ENCODE results near the gene NFATC1.

The NFATC1 gene

GRCh38 chr18:79388043-79388442 is 7.7 kb upstream of the NFATC1 start:
- no peak for DNase-seq (ENCODE audit: low read depth in 2 of 3, low spot score in 1 of 3)

GRCh38 chr18:79389689-79390088 is 6.0 kb upstream of the NFATC1 start:
- no peak for DNase-seq (ENCODE audit: low read depth in 2 of 3, low spot score in 1 of 3)

GRCh38 chr18:79392226-79392625 is 3.5 kb upstream of the NFATC1 start:
- no peak for DNase-seq (ENCODE audit: low read depth in 2 of 3, low spot score in 1 of 3)

- DNase-seq (ENCODE audit: low read depth in 2 of 3, low spot score in 1 of 3): no peak
Observed at GRCh38 chr18:79393181-79393634, 2.5 kb upstream of the NFATC1 start.

- DNase-seq (ENCODE audit: low read depth in 2 of 3, low spot score in 1 of 3): no peak
Observed at GRCh38 chr18:79393635-79394533, 1.8 kb upstream of the NFATC1 start.

GRCh38 chr18:79394534-79395307 is 1.0 kb upstream of the NFATC1 start:
- peak; percentile 68 to 78 (median 74) for DNase-seq (ENCODE audit: low read depth in 2 of 3, low spot score in 1 of 3)

GRCh38 chr18:79395308-79395640 is 456 bp upstream of the NFATC1 start:
- no peak for DNase-seq (ENCODE audit: low read depth in 2 of 3, low spot score in 1 of 3)

- no peak for DNase-seq (ENCODE audit: low read depth in 2 of 3, low spot score in 1 of 3)
Observed at GRCh38 chr18:79396431-79397246, 909 bp downstream of the NFATC1 start.

- no peak for DNase-seq (ENCODE audit: low read depth in 2 of 3, low spot score in 1 of 3)
Observed at GRCh38 chr18:79397247-79397829, 1.6 kb downstream of the NFATC1 start.

- DNase-seq (ENCODE audit: low read depth in 2 of 3, low spot score in 1 of 3): no peak
Observed at GRCh38 chr18:79397830-79398761, 2.4 kb downstream of the NFATC1 start.

GRCh38 chr18:79399275-79400081 is 3.7 kb downstream of the NFATC1 start:
- DNase-seq (ENCODE audit: low read depth in 2 of 3, low spot score in 1 of 3): no peak

- peak in 1 of 3 donors; percentile 52 for DNase-seq (ENCODE audit: low read depth in 2 of 3, low spot score in 1 of 3)
Observed at GRCh38 chr18:79400091-79400590, 4.4 kb downstream of the NFATC1 start.

- no peak for DNase-seq (ENCODE audit: low read depth in 2 of 3, low spot score in 1 of 3)
Observed at GRCh38 chr18:79400591-79401381, 5.1 kb downstream of the NFATC1 start.

- DNase-seq (ENCODE audit: low read depth in 2 of 3, low spot score in 1 of 3): no peak
Observed at GRCh38 chr18:79401494-79402208, 5.9 kb downstream of the NFATC1 start.

GRCh38 chr18:79402209-79402576 is 6.5 kb downstream of the NFATC1 start:
- DNase-seq (ENCODE audit: low read depth in 2 of 3, low spot score in 1 of 3): no peak

- DNase-seq (ENCODE audit: low read depth in 2 of 3, low spot score in 1 of 3): no peak
Observed at GRCh38 chr18:79402977-79403722, 7.4 kb downstream of the NFATC1 start.

Data from stimulated activated CD4-positive, alpha-beta T cell treated with anti-CD3 and anti-CD28 coated beads, Interleukin-12 subunit alpha, Interleukin-12 subunit beta, amount 100 ng/mL, for 48 hours (primary cell).